ENCODE data around the gene SYCN.

SYCN gene

GRCh38 chr19:39179754-39180153, 24.3 kb downstream of the SYCN start:
- Histone ChIP-seq H3K9ac (peak overlapping the region; percentile 45; the same call in 1 of the 2 replicates), H3K4me3 (no peak overlapping the region), H4K20me1 (no peaks in the 10 kb centered on the region; the same call in 1 of the 2 replicates), H3K4me1 (peaks cover 42% of the 10 kb centered on the region), H3K27ac (peak overlapping the region; percentile 77), H3K27me3 (no peaks in the 10 kb centered on the region), H3K4me2 (peak overlapping the region; percentile 82), H3K9me3 (no peaks in the 10 kb centered on the region), H3K36me3 (peaks cover 54% of the 10 kb centered on the region)
- no peak for TF ChIP-seq Cebpa-rat (IDR thresholded peaks at IDR 0.05)

- Histone ChIP-seq H3K4me1 (peaks cover 38% of the 10 kb centered on the region), H3K4me2 (peak overlapping the region; percentile 82), H3K4me3 (no peak overlapping the region), H3K27ac (peak overlapping the region; percentile 40), H4K20me1 (no peaks in the 10 kb centered on the region; the same call in 1 of the 2 replicates), H3K9me3 (no peaks in the 10 kb centered on the region), H3K9ac (no peak overlapping the region), H3K27me3 (no peaks in the 10 kb centered on the region), H3K36me3 (peaks cover 64% of the 10 kb centered on the region)
- no peak for TF ChIP-seq Cebpa-rat (IDR thresholded peaks at IDR 0.05)
These were observed 25.6 kb downstream of the SYCN start for GRCh38 chr19:39178296-39179006.

DNA sequence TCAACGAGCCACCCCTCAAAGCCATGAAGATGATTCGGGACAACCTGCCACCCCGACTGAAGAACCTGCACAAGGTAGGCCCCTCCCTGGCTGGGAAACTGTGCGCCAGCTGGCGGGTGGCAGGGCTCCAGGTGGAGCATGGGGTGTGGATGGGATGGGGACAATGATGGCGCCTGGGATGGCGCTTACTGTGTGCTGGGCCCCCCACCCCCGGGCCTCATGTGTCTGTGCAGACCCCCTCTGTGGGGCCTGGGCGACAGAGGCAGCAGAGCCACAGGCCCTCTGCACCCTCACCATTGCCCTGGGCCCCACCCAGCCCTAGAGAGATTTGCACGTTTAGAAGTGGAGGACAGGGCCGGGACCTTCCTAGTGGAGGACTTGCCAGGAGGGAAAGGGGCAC, 26.3 kb downstream of the SYCN start:
- peak overlapping the region; percentile 40; the same call in 1 of the 2 replicates for H3K27ac ChIP-seq
- peaks cover 71% of the 10 kb centered on the region for H3K36me3 ChIP-seq
- H3K4me3 ChIP-seq, result no peak overlapping the region
- H3K9me3 ChIP-seq, result no peaks in the 10 kb centered on the region
- peaks cover under 1% of the 10 kb centered on the region; the same call in 1 of the 2 replicates for H4K20me1 ChIP-seq
- H3K27me3 ChIP-seq, result no peaks in the 10 kb centered on the region
- peak overlapping the region; percentile 82 for H3K4me2 ChIP-seq
- TF ChIP-seq Cebpa-rat (IDR thresholded peaks at IDR 0.05), result no peak
- peaks cover 38% of the 10 kb centered on the region for H3K4me1 ChIP-seq
- no peak overlapping the region for H3K9ac ChIP-seq

DNA sequence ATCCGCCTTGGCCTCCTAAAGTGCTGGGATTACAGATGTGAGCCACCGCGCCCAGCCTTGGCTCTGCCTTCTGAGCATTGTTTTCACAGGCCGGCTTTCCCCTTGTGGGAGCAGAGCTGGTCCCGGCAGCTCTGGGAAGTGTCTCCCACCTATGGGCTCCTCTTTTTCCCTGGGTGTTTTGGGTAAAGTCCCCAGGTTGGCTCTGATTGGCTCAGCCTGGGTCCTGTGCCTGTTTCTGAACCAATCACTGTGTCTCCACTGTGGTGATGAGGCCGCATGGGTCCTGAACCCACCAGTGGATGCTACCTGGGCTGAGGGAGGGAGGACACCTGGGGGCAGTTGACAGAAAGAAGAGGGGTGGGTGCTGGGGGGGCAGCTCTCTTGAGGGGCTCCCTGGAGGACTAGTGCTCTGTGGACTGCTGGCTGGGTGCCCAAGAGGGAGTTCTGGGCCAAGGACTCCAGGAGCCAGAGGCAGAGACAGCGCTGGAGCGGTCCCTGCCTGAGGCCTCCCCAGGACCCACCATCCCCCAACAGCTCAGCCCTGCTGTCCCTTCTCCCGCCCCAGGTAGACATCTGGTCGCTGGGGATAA, 26.9 kb downstream of the SYCN start:
- no peak for TF ChIP-seq Cebpa-rat (IDR thresholded peaks at IDR 0.05)
- H3K9me3 ChIP-seq, result no peaks in the 10 kb centered on the region
- no peak overlapping the region for H3K9ac ChIP-seq
- peaks cover 6% of the 10 kb centered on the region for H4K20me1 ChIP-seq
- H3K27me3 ChIP-seq, result no peaks in the 10 kb centered on the region
- no peak overlapping the region for H3K4me2 ChIP-seq
- peaks cover 77% of the 10 kb centered on the region for H3K36me3 ChIP-seq
- no peak overlapping the region for H3K4me3 ChIP-seq
- peaks cover 38% of the 10 kb centered on the region for H3K4me1 ChIP-seq
- H3K27ac ChIP-seq, result no peak overlapping the region

- H3K36me3 ChIP-seq, result peaks cover 78% of the 10 kb centered on the region
- no peak overlapping the region for H3K27ac ChIP-seq
- peaks cover 21% of the 10 kb centered on the region for H4K20me1 ChIP-seq
- H3K27me3 ChIP-seq, result no peaks in the 10 kb centered on the region
- no peak overlapping the region for H3K9ac ChIP-seq
- no peak overlapping the region for H3K4me3 ChIP-seq
- no peaks in the 10 kb centered on the region for H3K9me3 ChIP-seq
- peaks cover 31% of the 10 kb centered on the region for H3K4me1 ChIP-seq
- TF ChIP-seq Cebpa-rat (IDR thresholded peaks at IDR 0.05), result no peak
- H3K4me2 ChIP-seq, result no peak overlapping the region
These were observed 28.5 kb downstream of the SYCN start for GRCh38 chr19:39175564-39175963.

DNA sequence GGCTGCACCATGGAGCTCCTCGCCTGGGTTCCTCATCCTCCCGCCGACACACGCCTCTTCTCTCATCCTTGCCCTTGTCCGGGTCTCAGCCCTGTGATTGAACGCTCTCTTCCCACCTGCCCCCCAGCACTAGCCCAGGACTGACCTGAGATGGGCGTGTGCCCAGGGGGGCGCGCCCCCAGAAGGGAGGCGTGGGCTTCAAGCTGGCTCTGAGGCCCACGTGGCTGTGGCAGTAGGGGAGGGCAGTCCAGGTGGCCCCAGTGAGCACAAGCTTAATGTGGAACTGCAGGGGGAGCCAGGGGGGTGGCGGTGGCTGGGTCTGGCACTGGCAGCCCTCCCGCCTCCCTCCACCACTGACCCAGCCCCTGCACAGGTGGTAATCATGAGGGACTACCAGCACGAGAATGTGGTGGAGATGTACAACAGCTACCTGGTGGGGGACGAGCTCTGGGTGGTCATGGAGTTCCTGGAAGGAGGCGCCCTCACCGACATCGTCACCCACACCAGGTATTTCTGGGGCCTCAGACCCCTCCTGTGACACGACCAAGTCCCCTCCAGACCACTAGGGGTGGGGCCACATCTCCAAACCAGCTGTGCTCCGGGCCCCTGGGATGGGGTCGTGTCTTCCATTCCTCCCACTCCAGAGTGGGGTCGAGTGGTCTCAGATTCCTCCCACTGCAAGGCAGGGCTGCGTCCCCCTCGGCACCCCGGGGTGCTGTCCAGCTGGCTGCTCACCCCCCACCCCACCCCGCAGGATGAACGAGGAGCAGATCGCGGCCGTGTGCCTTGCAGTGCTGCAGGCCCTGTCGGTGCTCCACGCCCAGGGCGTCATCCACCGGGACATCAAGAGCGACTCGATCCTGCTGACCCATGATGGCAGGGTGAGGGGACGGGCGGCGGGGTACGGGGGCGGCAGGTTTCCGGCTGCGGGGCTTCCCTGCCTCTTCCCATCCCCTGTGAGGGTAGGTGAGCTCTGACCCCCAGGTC, 29.2 kb downstream of the SYCN start:
- no peaks in the 10 kb centered on the region for H3K27me3 ChIP-seq
- H3K4me1 ChIP-seq, result peaks cover 24% of the 10 kb centered on the region
- no peak for TF ChIP-seq Cebpa-rat (IDR thresholded peaks at IDR 0.05)
- no peak overlapping the region for H3K4me3 ChIP-seq
- no peak overlapping the region for H3K9ac ChIP-seq
- peaks cover 28% of the 10 kb centered on the region for H4K20me1 ChIP-seq
- peaks cover 85% of the 10 kb centered on the region for H3K36me3 ChIP-seq
- H3K27ac ChIP-seq, result no peak overlapping the region
- no peak overlapping the region for H3K4me2 ChIP-seq
- no peaks in the 10 kb centered on the region for H3K9me3 ChIP-seq

- no peak overlapping the region for H3K4me3 ChIP-seq
- no peak overlapping the region for H3K27ac ChIP-seq
- H3K4me1 ChIP-seq, result peaks cover 17% of the 10 kb centered on the region
- H4K20me1 ChIP-seq, result peaks cover 32% of the 10 kb centered on the region
- H3K36me3 ChIP-seq, result peaks cover 90% of the 10 kb centered on the region
- H3K9me3 ChIP-seq, result no peaks in the 10 kb centered on the region
- no peak overlapping the region for H3K4me2 ChIP-seq
- TF ChIP-seq Cebpa-rat (IDR thresholded peaks at IDR 0.05), result no peak
- H3K27me3 ChIP-seq, result no peaks in the 10 kb centered on the region
- H3K9ac ChIP-seq, result no peak overlapping the region
These were observed 29.9 kb downstream of the SYCN start for GRCh38 chr19:39174142-39174541.

GRCh38 chr19:39173502-39173991, 30.5 kb downstream of the SYCN start:
- no peak overlapping the region for H3K4me2 ChIP-seq
- H4K20me1 ChIP-seq, result peaks cover 38% of the 10 kb centered on the region
- H3K4me1 ChIP-seq, result peaks cover 11% of the 10 kb centered on the region
- TF ChIP-seq Cebpa-rat (IDR thresholded peaks at IDR 0.05), result no peak
- H3K27me3 ChIP-seq, result no peaks in the 10 kb centered on the region
- no peak overlapping the region for H3K9ac ChIP-seq
- H3K27ac ChIP-seq, result no peak overlapping the region
- no peaks in the 10 kb centered on the region for H3K9me3 ChIP-seq
- no peak overlapping the region for H3K4me3 ChIP-seq
- peaks cover 92% of the 10 kb centered on the region for H3K36me3 ChIP-seq

DNA sequence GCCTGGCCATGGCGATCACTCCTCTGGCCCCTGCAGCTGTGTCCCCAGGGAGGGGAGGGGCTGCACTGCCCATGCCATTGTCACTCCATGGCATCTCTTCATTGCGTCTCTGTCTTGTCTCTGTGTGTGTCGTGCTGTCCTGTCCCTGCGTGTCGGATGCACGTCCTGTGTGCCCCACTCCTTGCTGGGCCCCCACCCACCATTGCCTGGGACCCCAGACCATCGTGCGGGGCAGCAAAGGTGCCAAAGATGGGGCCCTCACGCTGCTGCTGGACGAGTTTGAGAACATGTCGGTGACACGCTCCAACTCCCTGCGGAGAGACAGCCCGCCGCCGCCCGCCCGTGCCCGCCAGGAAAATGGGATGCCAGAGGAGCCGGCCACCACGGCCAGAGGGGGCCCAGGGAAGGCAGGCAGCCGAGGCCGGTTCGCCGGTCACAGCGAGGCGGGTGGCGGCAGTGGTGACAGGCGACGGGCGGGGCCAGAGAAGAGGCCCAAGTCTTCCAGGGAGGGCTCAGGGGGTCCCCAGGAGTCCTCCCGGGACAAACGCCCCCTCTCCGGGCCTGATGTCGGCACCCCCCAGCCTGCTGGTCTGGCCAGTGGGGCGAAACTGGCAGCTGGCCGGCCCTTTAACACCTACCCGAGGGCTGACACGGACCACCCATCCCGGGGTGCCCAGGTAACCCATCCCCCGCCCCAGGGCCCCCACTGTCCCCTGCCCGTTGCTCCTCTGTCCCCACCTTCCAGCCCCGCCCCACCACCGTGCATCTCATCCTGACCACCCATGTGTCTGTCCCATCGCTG, 31.2 kb downstream of the SYCN start:
- H3K9me3 ChIP-seq, result no peaks in the 10 kb centered on the region

More for the DNA sequence above, 31.2 kb downstream of the SYCN start:
- no peak overlapping the region for H3K27ac ChIP-seq
- peaks cover 90% of the 10 kb centered on the region for H3K36me3 ChIP-seq
- no peak for TF ChIP-seq Cebpa-rat (IDR thresholded peaks at IDR 0.05)
- H3K27me3 ChIP-seq, result no peaks in the 10 kb centered on the region
- H3K4me2 ChIP-seq, result no peak overlapping the region
- no peak overlapping the region for H3K4me3 ChIP-seq
- H4K20me1 ChIP-seq, result peaks cover 45% of the 10 kb centered on the region
- no peak overlapping the region for H3K9ac ChIP-seq
- peaks cover 4% of the 10 kb centered on the region for H3K4me1 ChIP-seq

Data from BLaER1 (cell line).